HCT116 (cell line): ENCODE measurements around the gene CDCP1. TPM values are rescaled to one million over a fixed set of nuclear protein-coding genes. Genes with fewer than 3 reads are reported as not detected.

Experiments used
- ATAC-seq: fragments of 200-7000 bp; cut with Tn5 transposase; 2 replicates; pipeline ENCODE4 v1.9.1; 2020; ENCODE audit warnings: mild to moderate bottlenecking, moderate library complexity
- BruUV-seq: library from RNA; stranded (reverse); fragments of 400-500 nt; replicated peaks from 2 replicates; lab custom pipeline; 2021; lab: Mats Ljungman, UMichigan
- CTCF ChIA-PET: fragments of 300-600 bp; sonication (Branson Sonifier 250); formaldehyde crosslinking; loops from one replicate; lab custom pipeline; 2021; ENCODE audit warnings: antibody characterized with exemption; lab: Charles Lee
- POLR2A ChIA-PET: fragments of 300-600, 350-600 bp; sonication (Branson Sonifier 250); formaldehyde crosslinking; loops from one replicate; lab custom pipeline; 2021; ENCODE audit warnings: antibody characterized with exemption; lab: Charles Lee
- RAD21 ChIA-PET, 2 experiments: fragments of 300-600 bp; sonication (Branson Sonifier 250); formaldehyde crosslinking; loops; one replicate each; lab custom pipeline; 2023; ENCODE audit warnings: low total read pairs in 2 of 2; ENCODE audit not compliant: uncharacterized antibody in 2 of 2, unreplicated experiment in 2 of 2, low non-redundant PET in 1 of 2; lab: Charles Lee
- DNase-seq: peaks from one replicate; pipeline ENCODE4 v3.0.0-alpha.2; 2010; ENCODE audit warnings: low read depth, low spot score
- H2AFZ ChIP-seq: fragments of 200-600 bp; shearing (Covaris generic), sonication (generic); 2 replicates; pipeline ENCODE4 v1.6.1; 2017; ENCODE audit warnings: low read depth, mixed run types, mixed read lengths, antibody characterized with exemption, low read length; ENCODE audit not compliant: poor library complexity, severe bottlenecking
- H3K27ac ChIP-seq: 2 replicates; pipeline ENCODE4 v1.5.1; 2012; ENCODE audit warnings: low read depth, low read length
- H3K27me3 ChIP-seq: fragments of 200-600 bp; sonication (generic); 2 replicates; pipeline ENCODE4 v1.6.1; 2016; ENCODE audit warnings: mixed run types, low read length, mixed read lengths; ENCODE audit not compliant: insufficient read depth
- H3K36me3 ChIP-seq, 2 experiments: fragments of 200-500 bp in 1 of 2; fragments of 200-600 bp in 1 of 2; sonication (Bioruptor generic) in 1 of 2; sonication (generic) in 1 of 2; 2 replicates each; pipeline versions ENCODE4 v1.5.1 to v1.6.1; 2014 to 2016; ENCODE audit warnings: low read length in 2 of 2, inconsistent platforms in 1 of 2, mixed read lengths in 1 of 2, mixed run types in 1 of 2; ENCODE audit not compliant: insufficient read depth in 2 of 2, control insufficient read depth in 1 of 2
- H3K4me1 ChIP-seq, 2 experiments: fragments of 200-600 bp in 1 of 2; sonication (generic) in 1 of 2; 2 replicates each; pipeline versions ENCODE4 v1.5.1 to v1.6.1; 2012 to 2017; ENCODE audit warnings: low read length in 2 of 2, inconsistent platforms in 1 of 2, mild to moderate bottlenecking in 1 of 2, mixed read lengths in 1 of 2, mixed run types in 1 of 2, moderate library complexity in 1 of 2; ENCODE audit not compliant: insufficient read depth in 2 of 2, control insufficient read depth in 1 of 2
- H3K4me2 ChIP-seq: fragments of 200-600 bp; sonication (generic); 2 replicates; pipeline ENCODE4 v1.6.1; 2017; ENCODE audit warnings: mixed run types, low read length, mixed read lengths
- H3K4me3 ChIP-seq, 2 experiments: fragments of 200-600 bp in 1 of 2; sonication (generic) in 1 of 2; replicated peaks in 1 of 2; 2 replicates each; pipeline ENCODE4 v1.5.1; 2011 to 2016; ENCODE audit warnings: low read length in 2 of 2, control low read depth in 1 of 2, low read depth in 1 of 2, mild to moderate bottlenecking in 1 of 2, mixed read lengths in 1 of 2, mixed run types in 1 of 2
- H3K79me2 ChIP-seq: fragments of 200-600 bp; sonication (generic); 2 replicates; pipeline ENCODE4 v1.6.1; 2017; ENCODE audit warnings: mild to moderate bottlenecking, mixed run types, low read length, moderate library complexity, mixed read lengths; ENCODE audit not compliant: insufficient read depth
- H3K9ac ChIP-seq: fragments of 200-600 bp; sonication (generic); 2 replicates; pipeline ENCODE4 v1.6.1; 2016; ENCODE audit warnings: low read length, mixed read lengths
- H3K9me2 ChIP-seq: fragments of 200-600 bp; sonication (generic), shearing (Covaris generic); 2 replicates; pipeline ENCODE4 v1.6.1; 2017; ENCODE audit warnings: mixed run types, mild to moderate bottlenecking, moderate library complexity; ENCODE audit not compliant: insufficient read depth
- H3K9me3 ChIP-seq, 2 experiments: fragments of 200-500 bp in 1 of 2; fragments of 200-600 bp in 1 of 2; sonication (Bioruptor generic) in 1 of 2; sonication (generic) in 1 of 2; 2 replicates each; pipeline ENCODE4 v1.6.1; 2014 to 2017; ENCODE audit warnings: low read length in 2 of 2, mixed read lengths in 2 of 2, inconsistent platforms in 1 of 2, low read depth in 1 of 2, mild to moderate bottlenecking in 1 of 2, mixed run types in 1 of 2, moderate library complexity in 1 of 2; ENCODE audit not compliant: control insufficient read depth in 1 of 2, insufficient read depth in 1 of 2
- H4K20me1 ChIP-seq: fragments of 200-600 bp; sonication (generic), shearing (Covaris generic); 2 replicates; pipeline ENCODE4 v1.6.1; 2017; ENCODE audit warnings: mixed run types, mild to moderate bottlenecking, moderate library complexity; ENCODE audit not compliant: insufficient read depth
- CEBPB ChIP-seq: IDR thresholded peaks from 2 replicates; pipeline ENCODE4 v1.6.1; 2012; ENCODE audit warnings: low read depth
- EGR1 ChIP-seq: IDR thresholded peaks from 2 replicates; pipeline ENCODE4 v1.6.1; 2012; ENCODE audit warnings: low read depth
- ELF1 ChIP-seq: IDR thresholded peaks from 2 replicates; pipeline ENCODE4 v1.6.1; 2012; ENCODE audit warnings: low read depth, borderline replicate concordance
- EZH2 ChIP-seq: fragments of 200-600 bp; sonication (generic); IDR thresholded peaks from 2 replicates; pipeline ENCODE4 v1.6.1; 2017; ENCODE audit warnings: antibody characterized with exemption, mixed run types
- MAX ChIP-seq: IDR thresholded peaks from 2 replicates; pipeline ENCODE4 v1.6.1; 2012
- POLR2A ChIP-seq: IDR thresholded peaks from 2 replicates; pipeline ENCODE4 v1.7.0; 2011; ENCODE audit warnings: borderline replicate concordance; ENCODE audit not compliant: insufficient read depth, insufficient read length; ENCODE audit errors: extremely low read depth
- ZFX ChIP-seq: fragments of 450-650 bp; IDR thresholded peaks from 2 replicates; pipeline ENCODE4 v1.6.1; 2017
- intact Hi-C: fragments of 100-400 bp; cut with micrococcal nuclease; formaldehyde crosslinking; loops from 2 replicates; pipeline ENCODE4 v1.10.0; 2022
- total RNA-seq: library from RNA; stranded (reverse); gene quantifications from one replicate; pipeline ENCODE4 v1.2.1, GENCODE V29; 2021; ENCODE audit not compliant: unreplicated experiment

The CDCP1 gene
- total RNA-seq, 1 experiment from 2014 or later = 196 TPM

DNA sequence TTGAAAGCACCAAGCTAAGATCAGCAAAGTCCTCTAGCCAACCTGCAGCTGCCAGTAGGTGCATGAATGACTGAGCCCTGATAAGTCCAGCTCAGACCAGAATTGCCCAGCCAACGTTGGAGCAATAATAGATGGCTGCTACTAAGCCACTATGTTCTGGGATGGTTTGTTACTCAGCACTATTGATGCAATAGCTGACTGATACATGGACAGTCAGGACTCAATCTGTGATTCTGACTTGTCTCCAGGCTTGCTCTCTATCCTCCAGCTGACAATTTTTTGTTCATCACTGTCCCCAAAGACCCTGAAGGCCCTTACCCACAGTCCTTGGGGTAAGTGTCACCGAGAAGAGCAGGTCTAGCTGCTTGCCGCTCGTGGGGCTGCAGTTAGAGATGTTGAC, 55.3 kb downstream of the CDCP1 start:
- ChIA-PET RAD21 (no interaction called here), CTCF (no interaction called here), POLR2A (no interaction called here)
- no TSS peak for BruUV-seq
- H4K20me1 ChIP-seq = no peaks in the 10 kb centered on the region
- H3K36me3 ChIP-seq = peaks cover 60 to 85% of the 10 kb centered on the region in 2 experiments
- no peak overlapping the region for H3K4me2 ChIP-seq
- peaks cover 11 to 21% of the 10 kb centered on the region in 2 experiments for H3K4me1 ChIP-seq
- H3K27ac ChIP-seq = peak overlapping the region; percentile 68; the same call in 1 of the 2 replicates
- H3K27me3 ChIP-seq = no peaks in the 10 kb centered on the region
- peaks cover 0 to 9% of the 10 kb centered on the region in 2 experiments; a peak in 1 of 4 replicates for H3K9me3 ChIP-seq
- ATAC-seq (no peak), DNase-seq (no peak)
- no peaks in the 10 kb centered on the region for H3K9me2 ChIP-seq
- peaks cover 55% of the 10 kb centered on the region for H3K79me2 ChIP-seq
- H2AFZ ChIP-seq = no peak overlapping the region
- no peak overlapping the region for H3K4me3 ChIP-seq
- no peak overlapping the region for H3K9ac ChIP-seq
- TF ChIP-seq POLR2A = no peak
- intact Hi-C loops = no loop called here

DNA sequence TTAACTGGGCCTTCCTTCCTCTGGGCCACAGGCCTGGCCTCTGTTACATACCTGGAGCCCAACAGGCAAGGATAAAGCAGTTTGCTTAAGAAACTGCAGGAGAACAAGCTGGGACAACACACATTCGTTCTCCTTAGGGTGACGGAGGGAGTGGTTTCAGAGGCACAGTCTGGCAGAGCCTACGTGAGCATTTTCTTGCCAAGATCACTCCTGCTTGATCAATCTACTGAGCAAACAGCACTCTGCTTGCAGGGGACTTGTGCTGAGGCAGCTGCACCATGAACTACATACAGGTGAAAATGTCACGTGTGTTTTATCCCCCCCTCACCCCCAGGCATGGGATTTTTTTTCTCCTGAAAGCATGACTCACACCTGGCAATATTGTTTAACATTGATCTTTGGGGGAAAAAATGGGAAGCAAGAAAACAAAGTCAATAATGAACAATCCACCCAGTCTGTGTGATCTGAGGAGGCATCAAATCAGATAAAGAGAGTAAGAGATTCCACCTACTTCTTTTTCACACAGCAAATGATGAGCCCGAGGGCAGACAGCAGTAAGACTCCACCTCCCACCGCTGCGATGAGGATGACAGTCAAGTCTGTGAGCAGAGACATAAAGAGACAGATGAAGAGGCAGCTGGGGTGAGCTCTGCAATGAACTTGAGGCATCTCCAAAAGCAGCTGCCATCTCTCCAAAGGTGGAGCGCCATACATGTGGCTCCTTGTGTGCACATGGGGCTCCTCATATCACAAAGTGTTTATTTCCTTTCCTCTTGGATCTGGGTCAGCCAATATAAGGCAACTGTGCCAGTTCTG, 57.4 kb downstream of the CDCP1 start:
- Histone ChIP-seq H3K27me3 (no peaks in the 10 kb centered on the region), H3K4me2 (no peak overlapping the region), H3K9me2 (no peaks in the 10 kb centered on the region), H3K9ac (no peak overlapping the region), H3K79me2 (peaks cover 53% of the 10 kb centered on the region), H3K4me1 (peaks cover 11 to 20% of the 10 kb centered on the region in 2 experiments), H3K9me3 (peaks cover 0 to 9% of the 10 kb centered on the region in 2 experiments; a peak in 1 of 4 replicates), H3K36me3 (peaks cover 67 to 88% of the 10 kb centered on the region in 2 experiments), H3K27ac (no peak overlapping the region), H3K4me3 (no peak overlapping the region), H4K20me1 (no peaks in the 10 kb centered on the region), H2AFZ (no peak overlapping the region)
- ATAC-seq (no peak), DNase-seq (no peak)
- intact Hi-C loops = no loop called here
- BruUV-seq = no TSS peak
- CTCF ChIA-PET = no interaction called here
- POLR2A ChIA-PET = no interaction called here
- RAD21 ChIA-PET = no interaction called here
- TF ChIP-seq ELF1 = no peak
- TF ChIP-seq CEBPB = no peak
- TF ChIP-seq MAX = no peak
- no peak for TF ChIP-seq EGR1
- no peak for TF ChIP-seq ZFX
- no peak for TF ChIP-seq EZH2
